Embryonic facial prominence (tissue), 1 donor: ENCODE measurements around the gene CHGA.

ENCODE experiments used
- DNase-seq: peaks from one replicate; pipeline ENCODE4 v3.0.0-alpha.2; 2016; ENCODE audit errors: extremely low spot score

Gene CHGA

DNA sequence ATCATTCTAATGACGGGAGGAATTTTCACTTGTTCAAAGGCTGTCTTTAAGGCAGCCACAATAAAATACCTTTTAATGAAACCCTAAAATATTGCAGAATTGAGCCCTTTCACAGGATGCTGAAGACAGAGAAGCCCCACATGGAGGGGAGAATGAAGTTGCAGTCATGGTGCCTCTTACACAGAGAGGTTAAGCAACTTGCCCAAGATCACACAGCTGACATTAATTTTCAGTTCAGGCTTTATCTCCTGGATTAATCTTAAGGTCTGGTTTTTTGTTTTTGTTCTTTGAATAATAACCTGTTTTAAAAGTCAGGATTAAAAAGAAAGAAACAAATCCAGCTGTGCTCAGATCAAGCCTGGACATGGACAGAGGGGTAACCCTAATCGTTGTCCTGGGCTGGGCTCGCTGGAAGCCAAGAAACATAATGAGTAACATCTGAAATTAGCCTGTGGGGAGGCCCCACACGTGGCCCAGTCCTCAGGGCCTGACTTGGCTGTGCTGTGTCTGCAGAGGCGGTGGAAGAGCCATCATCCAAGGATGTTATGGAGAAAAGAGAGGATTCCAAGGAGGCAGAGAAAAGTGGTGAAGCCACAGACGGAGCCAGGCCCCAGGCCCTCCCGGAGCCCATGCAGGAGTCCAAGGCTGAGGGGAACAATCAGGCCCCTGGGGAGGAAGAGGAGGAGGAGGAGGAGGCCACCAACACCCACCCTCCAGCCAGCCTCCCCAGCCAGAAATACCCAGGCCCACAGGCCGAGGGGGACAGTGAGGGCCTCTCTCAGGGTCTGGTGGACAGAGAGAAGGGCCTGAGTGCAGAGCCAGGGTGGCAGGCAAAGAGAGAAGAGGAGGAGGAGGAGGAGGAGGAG lies 8.0 kb downstream of the CHGA start:
- no peak for DNase-seq

- DNase-seq = no peak
Observed at GRCh38 chr14:92931681-92932447, 8.9 kb downstream of the CHGA start.

DNA sequence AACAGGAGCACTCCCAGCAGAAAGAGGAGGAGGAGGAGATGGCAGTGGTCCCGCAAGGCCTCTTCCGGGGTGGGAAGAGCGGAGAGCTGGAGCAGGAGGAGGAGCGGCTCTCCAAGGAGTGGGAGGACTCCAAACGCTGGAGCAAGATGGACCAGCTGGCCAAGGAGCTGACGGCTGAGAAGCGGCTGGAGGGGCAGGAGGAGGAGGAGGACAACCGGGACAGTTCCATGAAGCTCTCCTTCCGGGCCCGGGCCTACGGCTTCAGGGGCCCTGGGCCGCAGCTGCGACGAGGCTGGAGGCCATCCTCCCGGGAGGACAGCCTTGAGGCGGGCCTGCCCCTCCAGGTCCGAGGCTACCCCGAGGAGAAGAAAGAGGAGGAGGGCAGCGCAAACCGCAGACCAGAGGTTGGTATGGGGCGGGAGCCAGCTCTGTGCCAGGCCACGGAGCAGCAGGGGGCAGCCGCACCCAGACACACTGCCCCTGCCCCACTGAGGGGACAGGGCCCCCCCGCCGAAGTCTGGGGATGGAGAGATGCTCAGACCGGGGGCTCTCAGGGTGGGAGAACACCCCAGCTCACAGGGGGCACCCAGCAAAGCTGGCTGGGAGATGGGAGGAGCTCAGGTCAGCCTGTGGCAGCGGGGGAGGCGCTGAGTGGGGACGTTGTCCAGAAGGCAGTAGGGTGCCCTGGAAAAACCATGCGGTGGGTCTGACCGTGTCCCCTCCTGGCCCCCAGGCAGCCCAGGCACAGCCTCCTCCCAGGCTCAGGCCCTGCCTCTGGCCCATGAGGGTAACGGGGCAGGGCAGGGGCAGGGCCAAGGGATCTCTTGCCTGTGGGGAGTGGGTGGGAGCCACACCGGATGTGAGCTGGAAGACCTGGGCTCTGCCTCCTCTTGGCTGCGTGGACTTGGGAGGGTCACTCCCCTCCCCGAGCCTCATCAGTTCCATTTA lies 9.8 kb downstream of the CHGA start:
- no peak for DNase-seq

DNA sequence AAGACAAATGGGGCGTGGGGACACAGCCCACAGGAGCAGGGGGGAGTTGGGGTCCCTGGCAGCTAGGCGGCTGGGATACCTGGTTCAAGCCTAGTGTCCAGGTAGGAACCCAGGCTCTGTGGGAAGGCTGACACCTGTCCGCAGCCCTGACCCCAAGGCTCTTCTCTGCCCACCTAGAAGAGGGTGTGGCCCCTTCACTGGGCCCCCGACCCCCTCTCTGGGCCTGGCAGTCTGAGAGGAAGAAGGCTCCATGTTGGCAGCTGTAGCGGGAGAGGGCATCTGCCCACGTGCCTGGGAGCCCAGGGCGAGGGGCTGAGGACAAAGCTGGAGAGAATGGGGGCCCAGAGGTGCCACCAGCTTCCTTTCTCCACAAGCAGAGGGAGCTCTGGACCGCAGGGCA lies 10.5 kb downstream of the CHGA start:
- no peak for DNase-seq

DNA sequence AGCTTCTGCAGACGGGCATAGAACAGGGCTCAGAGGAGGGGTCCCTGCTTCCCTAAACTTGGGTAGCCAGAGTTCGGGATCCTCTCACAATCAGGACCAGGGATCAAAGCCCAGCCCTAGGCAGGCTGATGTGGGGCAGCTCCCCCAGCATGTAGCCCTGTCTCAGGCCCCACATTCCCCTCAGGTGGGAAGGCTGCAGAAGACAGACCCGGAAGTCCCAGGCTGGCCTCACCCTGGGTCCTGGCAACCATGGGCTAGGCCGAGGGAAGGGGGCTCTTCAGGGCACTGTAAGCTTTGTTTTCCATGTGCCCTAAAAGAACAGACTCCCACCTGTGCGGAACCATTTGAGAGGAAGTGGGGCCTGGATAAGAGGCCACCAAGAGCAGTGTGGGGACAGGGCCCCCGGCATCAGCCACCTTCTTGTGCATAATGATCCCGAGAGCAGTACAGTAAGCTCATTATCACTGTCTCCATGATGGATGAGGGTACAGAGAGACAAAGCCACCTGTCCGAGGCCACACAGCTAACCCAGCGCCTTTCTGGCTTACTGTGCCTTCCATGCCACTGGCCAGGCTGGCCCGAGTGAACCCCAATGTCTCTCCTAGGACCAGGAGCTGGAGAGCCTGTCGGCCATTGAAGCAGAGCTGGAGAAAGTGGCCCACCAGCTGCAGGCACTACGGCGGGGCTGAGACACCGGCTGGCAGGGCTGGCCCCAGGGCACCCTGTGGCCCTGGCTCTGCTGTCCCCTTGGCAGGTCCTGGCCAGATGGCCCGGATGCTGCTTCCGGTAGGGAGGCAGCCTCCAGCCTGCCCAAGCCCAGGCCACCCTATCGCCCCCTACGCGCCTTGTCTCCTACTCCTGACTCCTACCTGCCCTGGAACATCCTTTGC lies 11.5 kb downstream of the CHGA start:
- no peak for DNase-seq

- DNase-seq = no peak
Observed at GRCh38 chr14:92935446-92935845, 12.5 kb downstream of the CHGA start.

DNA sequence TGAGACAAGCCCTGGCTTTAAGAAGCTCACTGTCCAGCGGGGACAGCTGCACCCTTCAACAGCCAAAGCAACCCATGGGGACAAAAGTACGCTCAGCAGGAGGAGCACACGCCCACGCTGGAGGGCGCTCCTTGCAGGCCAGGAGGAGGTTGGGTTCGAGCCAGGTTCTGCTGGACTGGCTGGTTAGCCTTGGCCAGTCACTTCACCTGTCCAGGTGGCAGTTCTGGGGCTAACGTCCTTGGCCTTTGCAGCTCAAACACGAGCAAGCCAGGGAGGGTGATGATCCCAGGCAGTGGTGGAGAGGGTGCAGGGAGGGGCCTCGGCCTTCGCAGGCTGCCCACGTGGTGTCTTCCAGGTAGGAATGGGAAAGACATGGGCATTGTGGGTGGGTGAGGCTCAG lies 13.1 kb downstream of the CHGA start:
- DNase-seq = no peak

DNA sequence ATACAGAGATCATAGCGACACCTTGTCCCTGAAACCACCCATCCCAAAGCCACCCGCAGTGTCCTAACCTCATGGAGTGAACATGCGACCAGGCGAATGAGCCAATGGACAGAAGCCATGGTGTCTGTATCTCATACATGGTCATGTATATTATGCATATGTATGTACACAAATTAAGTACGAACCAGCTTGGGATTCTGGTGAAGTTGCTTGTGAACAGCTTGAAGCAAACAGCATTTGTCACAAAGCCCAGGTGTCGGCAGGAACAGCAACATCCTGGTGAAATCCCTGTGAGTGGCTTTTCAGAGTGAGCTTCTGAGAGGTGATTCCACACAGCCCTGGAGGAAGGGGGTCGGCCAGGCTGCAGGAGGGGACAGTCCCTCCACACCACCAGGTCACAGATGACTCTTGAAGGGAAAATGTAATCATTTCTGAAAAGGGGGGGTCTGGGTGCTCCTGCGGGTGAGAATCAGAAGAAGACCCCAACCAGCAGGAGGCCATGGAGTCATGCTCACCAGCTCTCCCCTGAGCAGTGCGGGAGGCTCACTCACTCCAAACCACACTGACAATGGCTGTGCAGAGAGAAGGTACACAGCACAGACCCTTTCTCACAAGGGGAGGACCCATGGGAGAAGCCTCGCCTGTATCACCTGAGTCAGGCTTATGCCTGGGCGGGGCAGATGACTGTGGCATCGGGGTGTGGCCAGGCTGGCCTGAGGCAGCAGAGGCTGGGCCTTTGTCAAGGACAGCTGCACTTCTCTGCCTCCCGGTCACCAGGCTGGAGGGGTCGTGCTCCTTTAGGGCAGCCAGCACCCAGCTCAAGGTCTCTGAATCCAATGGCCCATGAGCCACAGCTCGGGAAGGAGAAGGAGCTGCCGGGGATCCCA lies 14.3 kb downstream of the CHGA start:
- no peak for DNase-seq

DNA sequence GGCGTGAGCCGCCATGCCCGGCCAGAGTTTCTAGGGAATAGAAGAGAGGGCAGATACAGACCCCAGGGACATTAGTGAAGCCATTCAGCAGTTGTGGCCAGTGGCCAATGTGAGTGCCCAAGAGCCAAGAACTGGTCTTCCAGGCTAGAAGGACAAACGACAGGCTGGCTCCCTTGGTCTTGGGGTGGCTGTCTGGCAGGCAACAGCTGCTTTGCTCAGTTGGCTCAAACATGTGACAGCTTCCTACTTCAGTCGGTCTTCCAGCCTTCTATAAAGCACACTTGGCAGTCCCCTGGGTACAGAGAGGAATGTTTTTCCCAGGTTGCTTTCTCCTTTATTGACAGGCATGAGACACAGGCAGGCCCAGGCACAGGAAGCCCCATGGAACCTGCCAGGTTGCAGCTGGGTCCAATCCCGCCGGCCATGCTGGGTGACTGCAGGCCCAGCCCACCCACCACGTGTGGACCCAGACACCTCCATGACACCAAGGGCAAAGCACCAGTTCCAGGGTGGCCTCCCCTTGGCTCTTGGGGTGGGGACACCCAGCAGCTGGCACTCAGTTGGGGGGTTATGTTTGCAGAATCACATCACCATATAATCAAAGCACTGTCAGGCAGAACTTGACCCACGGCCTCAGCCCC lies 15.4 kb downstream of the CHGA start:
- DNase-seq = no peak

GRCh38 chr14:92938890-92939671 lies 16.1 kb downstream of the CHGA start:
- no peak for DNase-seq

- no peak for DNase-seq
Observed at GRCh38 chr14:92939699-92940098, 16.7 kb downstream of the CHGA start.

DNA sequence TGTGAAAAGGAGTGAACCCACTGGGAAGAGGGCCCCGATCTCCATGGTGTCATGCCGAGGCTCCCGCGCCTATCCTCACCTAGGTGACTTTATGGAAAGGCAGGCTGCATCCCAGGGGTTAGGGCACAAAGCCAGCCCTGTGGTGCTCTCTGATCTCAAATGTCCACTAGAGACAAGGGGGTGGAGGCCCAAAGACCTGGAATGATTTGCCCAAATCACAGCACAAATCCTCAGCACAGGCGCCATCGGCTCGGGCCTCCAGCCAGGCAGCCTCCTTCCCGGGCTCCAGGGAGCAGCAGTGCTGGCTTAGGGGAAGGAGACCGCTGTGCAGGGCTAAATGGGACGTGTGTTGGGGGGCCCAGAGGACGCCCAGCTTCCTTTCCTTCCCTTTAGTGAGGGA lies 17.6 kb downstream of the CHGA start:
- no peak for DNase-seq

- no peak for DNase-seq
Observed at GRCh38 chr14:92941531-92941930, 18.6 kb downstream of the CHGA start.

GRCh38 chr14:92942136-92942535 lies 19.2 kb downstream of the CHGA start:
- DNase-seq = no peak

DNA sequence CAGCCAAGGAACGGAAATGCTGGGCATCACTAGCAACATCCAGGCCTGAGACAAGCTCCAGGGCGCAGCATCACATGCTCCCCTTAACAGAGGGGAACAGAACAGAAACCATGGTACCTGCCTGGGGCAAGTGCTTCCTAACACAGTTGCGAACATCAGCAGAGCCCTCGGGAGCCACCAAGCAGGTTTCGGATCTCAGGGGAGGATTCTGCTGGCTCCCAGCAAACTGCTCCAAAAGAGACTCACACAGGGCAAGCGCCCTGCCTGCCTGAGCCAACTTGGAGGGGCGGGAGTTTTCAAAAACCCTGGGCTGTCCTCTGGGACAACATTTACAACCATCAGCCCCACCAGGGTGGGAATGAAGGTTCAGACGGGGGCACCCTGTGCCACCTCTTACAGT lies 19.6 kb downstream of the CHGA start:
- no peak for DNase-seq

DNA sequence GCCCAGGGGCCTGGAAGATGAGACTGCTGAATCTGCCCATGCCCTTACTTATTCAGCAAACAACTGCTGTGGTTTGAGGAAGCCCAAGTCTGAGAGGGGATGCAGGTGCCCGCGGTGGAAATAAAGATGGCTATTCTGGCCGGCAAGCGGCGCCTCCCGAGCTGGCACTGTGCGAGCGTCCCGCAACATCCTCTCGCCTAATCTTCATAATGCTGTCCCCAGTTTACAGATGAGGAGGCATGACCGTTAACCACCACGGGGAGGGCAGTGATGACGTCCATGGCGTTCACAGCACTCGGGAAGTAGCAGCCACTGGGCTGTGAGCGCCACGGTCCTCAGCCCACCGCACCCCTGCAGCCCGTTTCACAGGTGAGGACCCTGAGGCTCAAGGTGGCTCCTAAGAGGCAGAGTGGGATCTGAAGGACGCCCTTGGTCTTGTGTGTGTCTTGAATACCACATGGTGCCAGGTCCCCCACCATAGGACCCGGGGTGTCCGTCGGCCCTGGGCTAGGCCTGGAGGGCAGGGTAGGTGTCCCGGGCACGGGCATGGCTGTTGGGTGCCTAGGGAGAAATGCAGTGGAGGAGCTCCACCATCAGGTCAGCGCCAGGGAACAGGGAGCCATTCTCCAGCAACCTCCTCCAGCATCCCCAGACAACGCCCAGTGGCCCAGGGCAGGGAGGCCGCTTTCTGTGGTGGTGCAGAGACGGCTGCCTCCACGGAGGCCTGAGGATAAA lies 20.2 kb downstream of the CHGA start:
- no peak for DNase-seq

DNA sequence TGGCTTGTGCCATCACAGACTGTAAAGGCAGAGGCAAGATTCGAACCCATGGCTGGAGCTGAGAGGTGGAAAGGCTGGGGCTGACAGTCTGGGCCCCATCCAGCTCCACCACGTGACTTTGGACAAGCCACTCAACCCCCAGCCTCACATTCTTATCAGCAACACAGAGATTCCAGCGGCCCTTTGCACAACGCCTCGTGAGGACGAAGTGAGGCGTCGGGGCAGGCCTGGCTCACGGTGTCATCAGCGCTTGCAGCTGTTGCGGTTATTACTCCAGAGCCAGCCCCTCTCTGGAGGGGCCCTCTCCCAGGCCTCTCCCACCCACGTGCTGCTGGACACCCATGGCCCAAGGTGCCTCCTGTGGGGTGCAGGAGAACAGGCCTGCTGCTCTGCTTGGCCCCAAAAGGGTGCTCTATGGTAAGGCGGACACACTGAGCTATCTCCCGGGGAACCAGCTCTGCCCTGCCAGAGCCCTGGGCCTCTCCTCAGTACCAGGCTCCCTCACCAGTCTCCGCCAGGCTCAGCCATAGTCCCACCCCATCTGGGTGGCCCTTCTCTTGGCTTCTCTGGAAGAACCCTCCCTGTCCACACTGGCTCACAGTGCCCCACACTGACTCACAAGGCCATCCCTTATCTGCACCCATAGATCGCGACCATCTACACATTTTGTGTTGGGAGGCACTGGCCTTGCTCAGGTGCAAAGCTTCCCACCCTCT lies 21.1 kb downstream of the CHGA start:
- no peak for DNase-seq
